ENCODE measurements around the gene GABPB2. TPM values are rescaled to one million over a fixed set of nuclear protein-coding genes. Genes with fewer than 3 reads are reported as not detected.

The GABPB2 gene
- total and polyA plus RNA-seq, 2 of the 13 experiments (the other 11 are each of a cell fraction or from before 2014, with no cell fraction given): 0.09 TPM; not detected in 1

- no peak for TF ChIP-seq CEBPZ (IDR thresholded peaks at IDR 0.05; ENCODE audit: low read length)
- TF ChIP-seq ZBTB4 (CRISPR knock-in tag; IDR thresholded peaks at IDR 0.05; ENCODE audit: borderline replicate concordance): no peak
- peak; percentile 74 for TF ChIP-seq HDAC2 (CRISPR knock-in tag; IDR thresholded peaks at IDR 0.05)
- no peak for TF ChIP-seq ZFP36L1 (CRISPR knock-in tag; IDR thresholded peaks at IDR 0.05)
- TF ChIP-seq RORA (CRISPR knock-in tag; IDR thresholded peaks at IDR 0.05): no peak
- TF ChIP-seq ZNF574 (CRISPR knock-in tag; IDR thresholded peaks at IDR 0.05): peak; percentile 77
- TF ChIP-seq SIX4 (CRISPR knock-in tag; IDR thresholded peaks at IDR 0.05): no peak
- TF ChIP-seq ZNF17 (CRISPR knock-in tag; IDR thresholded peaks at IDR 0.05): no peak
- no peak for TF ChIP-seq DMTF1 (CRISPR knock-in tag; IDR thresholded peaks at IDR 0.05)
- no peak for TF ChIP-seq HOMEZ (CRISPR knock-in tag; IDR thresholded peaks at IDR 0.05; ENCODE audit: low read depth)
- TF ChIP-seq ZNF672 (CRISPR knock-in tag; IDR thresholded peaks at IDR 0.05): no peak
- TF ChIP-seq CHCHD3 (CRISPR knock-in tag; IDR thresholded peaks at IDR 0.05): no peak
Measured at GRCh38 chr1:151059109-151060006, 11.2 kb upstream of the GABPB2 start, which contains the start of gene CDC42SE1 (continued).
